HG03442 (cell line): ENCODE results near the gene TNIP2.
"Not testable (repeated sequence)": the region's sequence is repeated elsewhere in the genome, so short reads cannot be mapped to it uniquely, and the experiment has no call there.

ENCODE experiments used
- ATAC-seq: cut with Tn5 transposase; IDR thresholded peaks from one replicate; pipeline ENCODE4 v1.9.1; 2021; ENCODE audit warnings: mild to moderate bottlenecking, moderate library complexity; ENCODE audit not compliant: unreplicated experiment

The TNIP2 gene

GRCh38 chr4:2793586-2794485, 37.7 kb upstream of the TNIP2 start:
- ATAC-seq = no peak

- no peak for ATAC-seq
Measured at GRCh38 chr4:2792711-2793585, 36.8 kb upstream of the TNIP2 start, which contains the start of gene SH3BP2. TSS of gene SH3BP2 (plus strand) at chr4:2793085. CDS start at chr4:2820618, 27,533 bp downstream.

- ATAC-seq = no peak
Measured at GRCh38 chr4:2792396-2792710, 36.2 kb upstream of the TNIP2 start.

GRCh38 chr4:2791518-2792395, 35.6 kb upstream of the TNIP2 start:
- no peak for ATAC-seq

GRCh38 chr4:2790583-2791517, 34.7 kb upstream of the TNIP2 start:
- ATAC-seq = no peak

GRCh38 chr4:2789793-2790582, 33.9 kb upstream of the TNIP2 start:
- ATAC-seq = no peak

- no peak for ATAC-seq
Measured at GRCh38 chr4:2789351-2789750, 33.2 kb upstream of the TNIP2 start.

- ATAC-seq = no peak
Measured at GRCh38 chr4:2788532-2789103, 32.5 kb upstream of the TNIP2 start.

- ATAC-seq = no peak
Measured at GRCh38 chr4:2788101-2788500, 32.0 kb upstream of the TNIP2 start.

GRCh38 chr4:2787230-2788100, 31.3 kb upstream of the TNIP2 start:
- peak; percentile 67 for ATAC-seq

- ATAC-seq = no peak
Measured at GRCh38 chr4:2786794-2787229, 30.7 kb upstream of the TNIP2 start.

GRCh38 chr4:2786152-2786671, 30.1 kb upstream of the TNIP2 start:
- ATAC-seq = no peak

GRCh38 chr4:2785613-2786012, 29.5 kb upstream of the TNIP2 start:
- ATAC-seq = no peak

GRCh38 chr4:2783790-2784189, 27.7 kb upstream of the TNIP2 start:
- ATAC-seq = no peak

- no peak for ATAC-seq
Measured at GRCh38 chr4:2781911-2782310, 25.8 kb upstream of the TNIP2 start.

- ATAC-seq = not testable (repeated sequence)
Measured at GRCh38 chr4:2780643-2781042, 24.5 kb upstream of the TNIP2 start.

- ATAC-seq = no peak
Measured at GRCh38 chr4:2771264-2771663, 15.1 kb upstream of the TNIP2 start.
